ENCODE results near the gene DTD1. TPM values are rescaled to one million over a fixed set of nuclear protein-coding genes. Genes with fewer than 3 reads are reported as not detected.
"Not testable (repeated sequence)": the region's sequence is repeated elsewhere in the genome, so short reads cannot be mapped to it uniquely, and the experiment has no call there.

Gene DTD1
- total RNA-seq, 2 donors from 2014 or later: 15.5 to 16.9 TPM

- H3K4me1 ChIP-seq: no peaks in the 10 kb centered on the region
- no peak overlapping the region for H3K27ac ChIP-seq
- H3K9me3 ChIP-seq: no peaks in the 10 kb centered on the region
- no peak overlapping the region for H3K4me3 ChIP-seq
- H3K36me3 ChIP-seq: peaks cover 10% of the 10 kb centered on the region
- DNase-seq (ENCODE audit: low spot score): no peak
- H3K27me3 ChIP-seq: no peaks in the 10 kb centered on the region
- no peak for TF ChIP-seq CTCF (IDR thresholded peaks at IDR 0.05)
Measured at GRCh38 chr20:18747090-18747489, 159.2 kb downstream of the DTD1 start.

- no peak overlapping the region for H3K27ac ChIP-seq
- no peaks in the 10 kb centered on the region for H3K4me1 ChIP-seq
- H3K27me3 ChIP-seq: no peaks in the 10 kb centered on the region
- DNase-seq (ENCODE audit: low spot score): no peak
- TF ChIP-seq CTCF (IDR thresholded peaks at IDR 0.05): no peak
- H3K9me3 ChIP-seq: no peaks in the 10 kb centered on the region
- no peak overlapping the region for H3K4me3 ChIP-seq
- H3K36me3 ChIP-seq: peaks cover 10% of the 10 kb centered on the region
Measured at GRCh38 chr20:18748987-18749386, 161.1 kb downstream of the DTD1 start.

- Histone ChIP-seq H3K4me1 (no peaks in the 10 kb centered on the region), H3K36me3 (peaks cover 9% of the 10 kb centered on the region), H3K27ac (no peak overlapping the region), H3K27me3 (no peaks in the 10 kb centered on the region), H3K9me3 (no peaks in the 10 kb centered on the region), H3K4me3 (no peak overlapping the region)
- TF ChIP-seq CTCF (IDR thresholded peaks at IDR 0.05): no peak
- no peak for DNase-seq (ENCODE audit: low spot score)
Measured at GRCh38 chr20:18749528-18749927, 161.7 kb downstream of the DTD1 start.

- no peaks in the 10 kb centered on the region for H3K27me3 ChIP-seq
- no peaks in the 10 kb centered on the region for H3K4me1 ChIP-seq
- H3K4me3 ChIP-seq: no peak overlapping the region
- no peaks in the 10 kb centered on the region for H3K9me3 ChIP-seq
- no peak for TF ChIP-seq CTCF (IDR thresholded peaks at IDR 0.05)
- DNase-seq (ENCODE audit: low spot score): no peak
- no peaks in the 10 kb centered on the region for H3K36me3 ChIP-seq
- no peak overlapping the region for H3K27ac ChIP-seq
Measured at GRCh38 chr20:18750735-18751134, 162.9 kb downstream of the DTD1 start.

- no peak for DNase-seq (ENCODE audit: low spot score)
- no peak overlapping the region for H3K4me3 ChIP-seq
- no peak for TF ChIP-seq CTCF (IDR thresholded peaks at IDR 0.05)
- no peak overlapping the region for H3K27ac ChIP-seq
- no peaks in the 10 kb centered on the region for H3K36me3 ChIP-seq
- H3K27me3 ChIP-seq: no peaks in the 10 kb centered on the region
- no peaks in the 10 kb centered on the region for H3K4me1 ChIP-seq
- H3K9me3 ChIP-seq: no peaks in the 10 kb centered on the region
Measured at GRCh38 chr20:18754030-18754652, 166.3 kb downstream of the DTD1 start.

- DNase-seq (ENCODE audit: low spot score): no peak
- no peaks in the 10 kb centered on the region for H3K27me3 ChIP-seq
- no peak overlapping the region for H3K4me3 ChIP-seq
- H3K4me1 ChIP-seq: no peaks in the 10 kb centered on the region
- H3K27ac ChIP-seq: no peak overlapping the region
- no peaks in the 10 kb centered on the region for H3K9me3 ChIP-seq
- H3K36me3 ChIP-seq: no peaks in the 10 kb centered on the region
- no peak for TF ChIP-seq CTCF (IDR thresholded peaks at IDR 0.05)
Measured at GRCh38 chr20:18754653-18755045, 166.8 kb downstream of the DTD1 start.

GRCh38 chr20:18760852-18761251 is 173.0 kb downstream of the DTD1 start:
- H3K4me3 ChIP-seq, H3K4me1 ChIP-seq: not testable (repeated sequence)
- DNase-seq (ENCODE audit: low spot score): peak; percentile 36

More at GRCh38 chr20:18760852-18761251, 173.0 kb downstream of the DTD1 start:
- not testable (repeated sequence) for H3K27ac ChIP-seq, H3K9me3 ChIP-seq, H3K27me3 ChIP-seq, H3K36me3 ChIP-seq
